AG08396 (cell line): ENCODE results near the gene SMIM10.
"Not testable (repeated sequence)": the region's sequence is repeated elsewhere in the genome, so short reads cannot be mapped to it uniquely, and the experiment has no call there.

ENCODE experiments used
- DNase-seq: peaks from one replicate; pipeline ENCODE4 v3.0.0; 2012; ENCODE audit warnings: low spot score, mixed read lengths

The SMIM10 gene

DNA sequence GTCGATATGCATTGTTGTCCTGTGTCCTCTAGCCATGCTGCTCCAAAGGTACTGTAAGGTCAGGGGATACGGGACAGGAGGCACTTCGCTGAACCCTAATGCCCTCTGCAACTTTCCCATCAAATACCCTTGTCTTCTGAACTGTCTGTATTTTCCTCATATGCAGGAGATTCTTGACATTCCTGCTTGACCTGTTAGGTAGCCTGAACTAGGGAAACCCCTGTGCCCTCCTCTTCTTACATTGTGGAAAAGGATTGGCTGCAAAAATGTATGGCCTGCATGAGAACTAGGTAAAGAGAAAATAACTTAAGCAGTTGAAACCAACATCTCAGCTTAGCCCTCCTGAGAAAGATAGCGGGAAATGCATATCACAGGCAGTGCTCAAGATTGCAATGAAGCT, 20.1 kb downstream of the SMIM10 start:
- no peak for DNase-seq

DNA sequence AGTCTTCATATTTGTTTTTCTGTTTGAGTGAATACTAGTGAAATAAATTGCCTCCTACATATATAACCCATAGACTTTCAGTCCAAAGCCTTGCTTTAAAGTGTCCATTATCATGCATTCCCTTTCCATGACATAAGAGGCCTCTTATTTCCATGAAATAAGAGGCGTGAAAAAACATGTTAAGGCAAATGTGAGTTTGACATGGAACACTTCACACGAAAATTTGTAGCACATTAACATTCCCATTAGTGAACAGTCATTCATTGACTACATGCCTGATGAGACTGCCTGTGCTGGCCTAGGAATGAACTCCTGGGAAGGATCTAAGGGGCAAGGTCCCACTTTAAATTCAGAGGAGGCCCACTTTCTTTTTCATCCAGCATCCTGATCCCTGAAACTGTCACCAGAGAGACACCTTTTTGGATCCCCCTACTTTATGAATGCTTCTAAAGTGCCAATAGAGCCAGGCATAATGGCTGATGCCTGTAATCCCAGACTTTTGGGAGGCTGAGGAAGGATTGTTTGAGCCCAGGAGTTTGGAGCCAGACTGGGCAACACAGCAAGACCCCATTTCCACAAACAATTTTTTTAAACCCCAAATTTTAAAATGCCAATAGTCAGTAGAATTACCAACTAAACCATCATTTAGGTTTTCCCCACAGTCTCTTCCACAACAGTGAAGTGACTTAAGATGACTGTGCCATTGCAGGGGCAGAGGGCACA, 24.9 kb downstream of the SMIM10 start:
- no peak for DNase-seq

DNA sequence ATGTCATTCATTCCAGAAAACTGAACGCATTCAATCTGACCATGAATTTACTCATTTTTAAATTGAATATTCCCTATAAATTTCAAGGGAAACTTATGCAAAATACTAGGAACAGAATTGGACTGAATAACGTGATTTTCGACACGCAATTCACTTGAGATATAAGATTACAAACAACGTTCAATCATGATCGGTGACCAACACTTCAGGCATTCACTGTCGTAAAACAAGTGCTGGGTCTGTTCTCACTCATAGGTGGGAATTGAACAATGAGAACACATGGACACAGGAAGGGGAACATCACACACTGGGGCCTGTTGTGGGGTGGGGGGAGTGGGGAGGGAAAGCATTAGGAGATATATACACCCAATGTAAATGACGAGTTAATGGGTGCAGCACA, 29.1 kb downstream of the SMIM10 start:
- not testable (repeated sequence) for DNase-seq

DNA sequence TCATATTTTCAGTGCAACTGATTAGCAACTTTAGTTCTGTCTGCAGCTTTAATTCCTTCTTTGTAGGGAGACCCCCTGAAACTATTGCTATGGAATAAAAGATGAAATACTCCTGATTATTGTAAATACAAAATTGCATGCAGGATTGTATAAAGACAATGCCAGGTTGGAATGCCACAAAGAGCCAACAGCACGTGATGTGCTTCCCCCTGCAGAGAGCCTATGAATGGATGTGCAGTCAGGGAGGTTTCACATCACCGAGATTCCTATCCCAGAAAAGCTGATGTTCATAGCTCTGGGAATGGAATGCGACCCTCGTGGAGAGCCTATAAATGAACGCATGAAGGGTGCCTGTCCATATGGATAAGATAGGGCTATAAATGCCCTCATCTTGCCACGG, 33.0 kb downstream of the SMIM10 start:
- not testable (repeated sequence) for DNase-seq

DNA sequence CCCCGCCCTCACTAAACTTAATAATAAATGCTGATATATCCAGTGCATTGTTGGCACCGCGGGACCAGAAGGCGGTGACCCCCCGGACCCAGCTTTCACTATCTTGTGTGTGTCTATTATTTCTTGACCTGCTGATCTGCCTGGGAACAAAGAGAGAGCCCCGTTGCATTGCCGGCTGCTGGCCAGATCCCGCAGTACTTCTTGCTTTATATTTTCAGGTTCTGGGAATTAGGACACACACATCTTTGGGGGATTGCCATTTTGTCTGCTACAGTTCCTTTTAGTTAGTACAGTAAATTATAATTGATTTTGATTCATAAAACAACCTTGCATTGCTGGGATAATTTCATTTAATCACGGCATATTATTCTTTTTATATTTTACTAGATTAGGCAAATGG, 33.7 kb downstream of the SMIM10 start:
- no peak for DNase-seq

DNA sequence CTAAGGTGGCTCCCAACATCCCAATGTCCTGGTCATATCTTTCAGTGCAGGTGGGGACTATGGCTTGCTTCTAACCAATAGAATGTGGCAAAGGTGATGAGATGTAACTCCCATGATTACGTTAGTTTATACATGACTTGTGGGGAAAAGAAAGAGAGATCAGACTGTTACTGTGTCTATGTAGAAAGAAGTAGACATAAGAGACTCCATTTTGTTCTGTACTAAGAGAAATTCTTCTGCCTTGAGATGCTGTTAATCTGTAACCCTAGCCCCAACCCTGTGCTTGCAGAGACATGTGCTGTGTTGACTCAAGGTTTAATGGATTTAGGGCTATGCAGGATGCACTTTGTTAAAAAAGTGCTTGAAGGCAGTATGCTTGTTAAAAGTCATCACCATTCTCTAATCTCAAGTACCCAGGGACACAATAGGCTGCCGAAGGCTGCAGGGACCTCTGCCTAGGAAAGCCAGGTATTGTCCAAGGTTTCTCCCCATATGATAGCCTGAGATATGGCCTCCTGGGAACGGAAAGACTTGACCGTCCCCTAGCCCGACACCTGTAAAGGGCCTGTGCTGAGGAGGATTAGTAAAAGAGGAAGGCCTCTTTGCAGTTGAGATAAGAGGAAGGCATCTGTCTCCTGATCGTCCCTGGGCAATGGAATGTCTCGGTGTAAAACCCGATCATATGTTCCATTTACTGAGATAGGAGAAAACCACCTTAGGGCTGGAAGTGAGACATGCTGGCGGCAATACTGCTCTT, 39.6 kb downstream of the SMIM10 start:
- DNase-seq, result not testable (repeated sequence)

DNA sequence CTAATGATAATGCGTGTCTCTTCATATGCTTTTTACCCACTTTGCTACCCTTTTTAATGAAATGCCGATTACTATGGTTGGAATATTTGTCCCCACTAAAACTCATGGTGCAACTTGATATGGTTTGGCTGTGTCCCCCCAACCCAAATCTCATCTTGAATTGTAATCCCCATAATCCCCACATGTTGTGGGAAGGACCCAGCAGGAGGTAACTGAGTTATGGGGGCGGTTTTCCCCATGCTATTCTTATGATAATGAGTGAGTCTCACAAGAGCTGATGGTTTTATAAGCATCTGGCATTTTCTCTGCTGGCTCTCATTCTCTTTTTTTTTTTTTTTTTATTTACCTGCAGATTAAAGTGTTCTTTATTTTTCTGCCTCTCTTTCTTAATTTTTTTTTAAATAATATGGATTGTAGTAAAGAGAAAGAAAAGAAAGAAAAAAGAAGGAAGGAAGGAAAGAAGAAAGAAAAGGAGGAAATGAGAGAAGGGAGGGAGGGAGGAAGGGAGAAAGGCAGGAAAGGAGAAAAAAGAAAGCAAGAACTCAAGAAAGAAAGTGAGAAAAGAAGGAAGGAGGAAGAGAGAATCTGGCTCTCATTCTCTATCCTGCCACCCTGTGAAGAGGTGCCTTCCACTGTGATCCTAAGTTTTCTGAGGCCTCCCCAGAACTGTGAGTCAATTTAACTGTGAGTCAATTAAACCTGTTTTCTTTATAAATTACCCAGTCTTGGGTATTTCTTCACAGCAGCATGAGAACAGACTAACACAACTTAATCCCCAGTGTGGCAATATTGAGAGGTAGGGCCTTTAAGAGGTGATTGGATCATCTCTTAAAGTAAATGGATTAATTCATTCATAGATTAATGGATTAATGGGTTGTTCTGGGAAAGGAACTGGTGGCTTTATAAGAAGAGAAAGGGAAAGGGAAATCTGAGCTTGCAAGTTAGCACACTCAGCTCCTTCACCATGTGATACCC, 50.6 kb downstream of the SMIM10 start:
- not testable (repeated sequence) for DNase-seq
